OCI-LY1 (cell line): Measurements from ENCODE around the gene PNPLA3.

Source experiments
- EZH2 ChIP-seq: fragments of 200-600 bp; sonication (generic), shearing (Covaris generic); IDR thresholded peaks from 2 replicates; pipeline ENCODE4 v1.8.0; 2017; ENCODE audit warnings: borderline replicate concordance, mixed run types, mild to moderate bottlenecking, antibody characterized with exemption, low read length, moderate library complexity, mixed read lengths
- TF ChIP-seq, protein P1 (sequence below): fragments of 200-600 bp; sonication (generic), shearing (Covaris generic); IDR thresholded peaks from 2 replicates; pipeline ENCODE4 v1.5.1; 2017; ENCODE audit warnings: mild to moderate bottlenecking, antibody characterized with exemption, low read length, moderate library complexity, mixed read lengths

DNA sequence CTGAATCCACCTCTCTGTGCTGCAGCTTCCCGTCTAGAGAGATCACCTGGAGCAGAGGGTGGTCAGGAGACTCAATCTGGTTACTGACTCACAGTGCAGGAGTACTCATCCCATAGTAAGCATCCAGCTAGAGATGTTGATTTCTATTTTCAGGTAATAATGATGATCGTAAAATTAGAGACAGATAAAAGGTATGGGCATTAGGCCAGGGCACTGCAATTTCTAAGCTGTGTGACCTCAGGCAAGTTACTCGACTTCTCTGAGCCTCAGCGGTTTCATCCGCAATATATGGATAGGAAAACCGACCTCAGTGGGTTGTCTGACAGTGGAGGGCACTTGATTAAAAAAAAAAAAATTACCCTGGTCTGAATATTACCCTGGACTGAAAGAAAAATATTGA is 17.8 kb downstream of the PNPLA3 start:
- TF ChIP-seq, protein P1, sequence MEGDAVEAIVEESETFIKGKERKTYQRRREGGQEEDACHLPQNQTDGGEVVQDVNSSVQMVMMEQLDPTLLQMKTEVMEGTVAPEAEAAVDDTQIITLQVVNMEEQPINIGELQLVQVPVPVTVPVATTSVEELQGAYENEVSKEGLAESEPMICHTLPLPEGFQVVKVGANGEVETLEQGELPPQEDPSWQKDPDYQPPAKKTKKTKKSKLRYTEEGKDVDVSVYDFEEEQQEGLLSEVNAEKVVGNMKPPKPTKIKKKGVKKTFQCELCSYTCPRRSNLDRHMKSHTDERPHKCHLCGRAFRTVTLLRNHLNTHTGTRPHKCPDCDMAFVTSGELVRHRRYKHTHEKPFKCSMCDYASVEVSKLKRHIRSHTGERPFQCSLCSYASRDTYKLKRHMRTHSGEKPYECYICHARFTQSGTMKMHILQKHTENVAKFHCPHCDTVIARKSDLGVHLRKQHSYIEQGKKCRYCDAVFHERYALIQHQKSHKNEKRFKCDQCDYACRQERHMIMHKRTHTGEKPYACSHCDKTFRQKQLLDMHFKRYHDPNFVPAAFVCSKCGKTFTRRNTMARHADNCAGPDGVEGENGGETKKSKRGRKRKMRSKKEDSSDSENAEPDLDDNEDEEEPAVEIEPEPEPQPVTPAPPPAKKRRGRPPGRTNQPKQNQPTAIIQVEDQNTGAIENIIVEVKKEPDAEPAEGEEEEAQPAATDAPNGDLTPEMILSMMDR: no peak
- no peak for TF ChIP-seq EZH2
